ENCODE measurements around the gene TAOK3. TPM values are rescaled to one million over a fixed set of nuclear protein-coding genes. Genes with fewer than 3 reads are reported as not detected.
"Not testable (repeated sequence)": the region's sequence is repeated elsewhere in the genome, so short reads cannot be mapped to it uniquely, and the experiment has no call there.

TAOK3 gene
- total and polyA plus RNA-seq, 3 donors from 2014 or later, result 20.5 to 64.8 (median 51.9) TPM

GRCh38 chr12:118358008-118358359 lies 14.7 kb downstream of the TAOK3 start:
- Histone ChIP-seq H3K4me1 (peaks cover 8% of the 10 kb centered on the region), H3K9me3 (no peaks in the 10 kb centered on the region), H3K27me3 (no peaks in the 10 kb centered on the region), H3K27ac (no peak overlapping the region), H3K4me3 (no peak overlapping the region), H3K36me3 (ENCODE audit: low read depth, missing control alignments) (no peaks in the 10 kb centered on the region)
- no peak for TF ChIP-seq CTCF (IDR thresholded peaks at IDR 0.05)
- no peak for TF ChIP-seq POLR2A (IDR thresholded peaks at IDR 0.05)
- no peak for DNase-seq
- intact Hi-C loops (cut with DNase I; ENCODE audit: low total_unique reads), result no loop called here
- 66 to 74% methylated on average over 1 of the region's 1 CpG for WGBS, 2 donors

GRCh38 chr12:118357257-118358007 lies 15.3 kb downstream of the TAOK3 start:
- peak overlapping the region in 1 of 2 donors; percentile 67 for H3K27ac ChIP-seq
- H3K4me3 ChIP-seq, result no peak overlapping the region
- TF ChIP-seq POLR2A (IDR thresholded peaks at IDR 0.05) (no peak), CTCF (IDR thresholded peaks at IDR 0.05) (no peak)
- WGBS, 2 donors, result 34 to 36% methylated on average over 7 of the region's 7 CpGs
- intact Hi-C loops (cut with DNase I; ENCODE audit: low total_unique reads), result no loop called here
- H3K9me3 ChIP-seq, result no peaks in the 10 kb centered on the region
- no peak for DNase-seq
- no peaks in the 10 kb centered on the region for H3K36me3 ChIP-seq (ENCODE audit: low read depth, missing control alignments)
- no peaks in the 10 kb centered on the region for H3K27me3 ChIP-seq
- H3K4me1 ChIP-seq, result peaks cover 8% of the 10 kb centered on the region

- no peaks in the 10 kb centered on the region for H3K9me3 ChIP-seq
- 27 to 47% methylated on average over 1 of the region's 1 CpG for WGBS, 2 donors
- TF ChIP-seq POLR2A (IDR thresholded peaks at IDR 0.05) (no peak), CTCF (IDR thresholded peaks at IDR 0.05) (no peak)
- H3K4me1 ChIP-seq, result peaks cover 8% of the 10 kb centered on the region
- peak overlapping the region in 1 of 2 donors; percentile 67 for H3K27ac ChIP-seq
- no peak for DNase-seq
- intact Hi-C loops (cut with DNase I; ENCODE audit: low total_unique reads), result no loop called here
- no peaks in the 10 kb centered on the region for H3K27me3 ChIP-seq
- H3K36me3 ChIP-seq (ENCODE audit: low read depth, missing control alignments), result no peaks in the 10 kb centered on the region
- no peak overlapping the region for H3K4me3 ChIP-seq
Observed at GRCh38 chr12:118356809-118357256, 15.9 kb downstream of the TAOK3 start.

- H3K27me3 ChIP-seq, result no peaks in the 10 kb centered on the region
- intact Hi-C loops (cut with DNase I; ENCODE audit: low total_unique reads), result no loop called here
- peaks cover 8% of the 10 kb centered on the region for H3K4me1 ChIP-seq
- WGBS, 2 donors, result 92 to 94% methylated on average over 1 of the region's 1 CpG
- no peak overlapping the region for H3K27ac ChIP-seq
- DNase-seq, result no peak
- no peaks in the 10 kb centered on the region for H3K9me3 ChIP-seq
- no peaks in the 10 kb centered on the region for H3K36me3 ChIP-seq (ENCODE audit: low read depth, missing control alignments)
- TF ChIP-seq POLR2A (IDR thresholded peaks at IDR 0.05) (no peak), CTCF (IDR thresholded peaks at IDR 0.05) (no peak)
- H3K4me3 ChIP-seq, result no peak overlapping the region
Observed at GRCh38 chr12:118355843-118356242, 16.9 kb downstream of the TAOK3 start.

- TF ChIP-seq CTCF (IDR thresholded peaks at IDR 0.05) (no peak), POLR2A (IDR thresholded peaks at IDR 0.05) (no peak)
- H3K4me1 ChIP-seq, result peaks cover 8% of the 10 kb centered on the region
- H3K36me3 ChIP-seq (ENCODE audit: low read depth, missing control alignments), result no peaks in the 10 kb centered on the region
- no peaks in the 10 kb centered on the region for H3K9me3 ChIP-seq
- H3K4me3 ChIP-seq, result no peak overlapping the region
- H3K27ac ChIP-seq, result no peak overlapping the region
- intact Hi-C loops (cut with DNase I; ENCODE audit: low total_unique reads), result no loop called here
- no peaks in the 10 kb centered on the region for H3K27me3 ChIP-seq
- WGBS, 2 donors, result 88 to 97% methylated on average over 1 of the region's 1 CpG
- no peak for DNase-seq
Observed at GRCh38 chr12:118354903-118355302, 17.8 kb downstream of the TAOK3 start.

- H3K4me1 ChIP-seq; H3K36me3 ChIP-seq (ENCODE audit: low read depth, missing control alignments); DNase-seq; H3K9me3 ChIP-seq; H3K4me3 ChIP-seq; H3K27ac ChIP-seq; intact Hi-C loops (cut with DNase I; ENCODE audit: low total_unique reads); H3K27me3 ChIP-seq: not testable (repeated sequence)
- 91 to 95% methylated on average over 3 to 4 of the region's 4 CpGs for WGBS, 2 donors
Observed at GRCh38 chr12:118354503-118354902, 18.2 kb downstream of the TAOK3 start.
